GM13977 (cell line): ENCODE results near the gene MYO7B.

Experiments
- DNase-seq: peaks from one replicate; pipeline ENCODE4 v3.0.0; 2012; ENCODE audit warnings: low spot score
- in situ Hi-C: fragments of 300-500 bp; cut with MboI; formaldehyde crosslinking; loops from one replicate; pipeline ENCODE4 v1.12.0; 2022; ENCODE audit warnings: low sequenced_read_pairs, low pct_unique_long_range_greater_than_20kb, mixed read lengths, inconsistent platforms; ENCODE audit not compliant: unreplicated experiment
- TF ChIP-seq, protein P1 (sequence below): IDR thresholded peaks from 2 replicates; pipeline ENCODE4 v1.5.1; 2012; ENCODE audit warnings: mild to moderate bottlenecking, control low read depth; ENCODE audit not compliant: insufficient read depth; ENCODE audit errors: extremely low read depth, missing control alignments

MYO7B gene

DNA sequence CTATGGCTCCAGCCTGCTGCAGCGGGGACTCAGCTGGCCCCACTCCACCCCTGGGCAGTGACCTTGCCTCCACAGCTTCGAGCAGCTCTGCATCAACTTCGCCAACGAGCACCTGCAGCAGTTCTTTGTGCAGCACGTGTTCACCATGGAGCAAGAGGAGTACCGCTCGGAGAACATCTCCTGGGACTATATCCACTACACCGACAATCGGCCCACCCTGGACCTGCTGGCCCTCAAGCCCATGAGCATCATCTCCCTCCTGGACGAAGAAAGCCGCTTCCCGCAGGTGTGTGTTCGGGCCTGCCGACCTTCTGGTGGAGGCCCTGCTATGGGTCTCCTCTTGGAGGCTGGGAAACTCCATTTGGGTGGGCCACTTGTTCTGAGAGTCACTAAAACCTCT is 48.6 kb downstream of the MYO7B start:
- in situ Hi-C loops = no loop called here
- DNase-seq = no peak
- TF ChIP-seq, protein P1, sequence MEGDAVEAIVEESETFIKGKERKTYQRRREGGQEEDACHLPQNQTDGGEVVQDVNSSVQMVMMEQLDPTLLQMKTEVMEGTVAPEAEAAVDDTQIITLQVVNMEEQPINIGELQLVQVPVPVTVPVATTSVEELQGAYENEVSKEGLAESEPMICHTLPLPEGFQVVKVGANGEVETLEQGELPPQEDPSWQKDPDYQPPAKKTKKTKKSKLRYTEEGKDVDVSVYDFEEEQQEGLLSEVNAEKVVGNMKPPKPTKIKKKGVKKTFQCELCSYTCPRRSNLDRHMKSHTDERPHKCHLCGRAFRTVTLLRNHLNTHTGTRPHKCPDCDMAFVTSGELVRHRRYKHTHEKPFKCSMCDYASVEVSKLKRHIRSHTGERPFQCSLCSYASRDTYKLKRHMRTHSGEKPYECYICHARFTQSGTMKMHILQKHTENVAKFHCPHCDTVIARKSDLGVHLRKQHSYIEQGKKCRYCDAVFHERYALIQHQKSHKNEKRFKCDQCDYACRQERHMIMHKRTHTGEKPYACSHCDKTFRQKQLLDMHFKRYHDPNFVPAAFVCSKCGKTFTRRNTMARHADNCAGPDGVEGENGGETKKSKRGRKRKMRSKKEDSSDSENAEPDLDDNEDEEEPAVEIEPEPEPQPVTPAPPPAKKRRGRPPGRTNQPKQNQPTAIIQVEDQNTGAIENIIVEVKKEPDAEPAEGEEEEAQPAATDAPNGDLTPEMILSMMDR = no peak

DNA sequence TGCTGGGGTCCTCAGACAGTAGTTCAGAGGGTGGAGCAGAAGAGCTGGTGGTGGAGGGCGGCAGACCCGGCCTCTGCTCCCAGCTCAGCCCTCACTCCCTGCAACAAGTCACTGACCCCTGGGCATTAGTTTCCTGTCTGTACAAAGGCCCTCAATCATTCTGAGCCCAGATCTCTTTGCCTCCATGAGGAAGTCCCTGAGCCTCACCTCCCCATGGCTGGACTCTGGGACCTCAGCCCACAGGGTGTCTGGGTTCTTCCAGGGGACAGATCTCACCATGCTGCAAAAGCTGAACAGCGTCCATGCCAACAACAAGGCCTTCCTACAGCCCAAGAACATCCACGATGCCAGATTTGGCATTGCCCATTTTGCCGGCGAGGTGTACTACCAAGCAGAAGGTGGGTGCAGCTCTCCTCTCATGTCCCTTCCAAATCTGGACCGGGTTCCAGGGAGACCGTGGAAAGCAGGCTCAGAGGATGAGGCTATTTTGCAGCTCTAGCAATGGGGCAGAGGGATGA is 49.1 kb downstream of the MYO7B start:
- in situ Hi-C loops = no loop called here
- TF ChIP-seq, protein P1 = no peak
- DNase-seq = no peak

DNA sequence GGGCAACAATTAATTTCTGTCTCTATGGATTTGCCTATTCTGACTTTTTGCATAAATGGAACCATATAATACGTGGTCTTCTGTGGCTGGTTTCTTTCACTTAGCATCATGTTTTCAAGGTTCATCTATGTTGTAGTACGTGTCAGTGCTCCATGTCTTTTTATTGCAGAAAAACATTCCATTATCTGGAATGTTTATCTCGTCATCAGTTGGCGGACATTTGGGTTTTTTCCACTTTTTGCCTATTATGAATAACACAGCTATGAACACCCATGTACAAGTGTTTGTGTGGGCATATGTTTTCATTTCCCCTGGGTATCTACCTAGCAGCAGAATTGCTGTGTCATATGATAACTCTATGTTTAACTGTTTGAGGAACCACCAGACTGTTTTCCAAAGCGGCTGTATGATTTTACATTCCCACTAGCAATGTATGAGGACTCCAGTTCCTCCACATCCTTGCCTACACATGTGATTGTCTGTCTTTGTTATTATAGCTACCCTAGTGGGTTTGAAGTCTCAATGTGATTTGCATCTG is 49.9 kb downstream of the MYO7B start:
- TF ChIP-seq, protein P1 = no peak
- no peak for DNase-seq
- in situ Hi-C loops = no loop called here

DNA sequence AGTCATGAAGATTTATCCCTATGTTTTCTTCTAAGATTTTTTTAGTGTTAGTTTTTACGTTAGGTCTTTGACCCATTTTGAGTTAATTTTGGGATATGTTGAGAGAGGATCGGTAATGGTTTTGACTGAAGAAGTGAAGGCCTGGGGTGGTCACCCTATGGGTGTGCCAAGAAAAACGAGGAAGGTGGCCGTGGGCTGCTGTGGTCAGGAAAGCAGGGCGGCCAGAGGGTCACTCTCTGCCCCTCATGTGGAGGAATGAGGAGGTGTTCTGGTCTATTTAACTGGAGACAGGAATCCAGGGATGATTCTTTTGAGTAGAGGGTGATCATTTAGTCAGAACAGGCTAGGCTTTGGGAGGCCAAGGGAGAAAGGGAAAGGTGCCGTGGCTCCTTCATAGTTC is 50.7 kb downstream of the MYO7B start:
- TF ChIP-seq, protein P1 = no peak
- in situ Hi-C loops = no loop called here
- no peak for DNase-seq

DNA sequence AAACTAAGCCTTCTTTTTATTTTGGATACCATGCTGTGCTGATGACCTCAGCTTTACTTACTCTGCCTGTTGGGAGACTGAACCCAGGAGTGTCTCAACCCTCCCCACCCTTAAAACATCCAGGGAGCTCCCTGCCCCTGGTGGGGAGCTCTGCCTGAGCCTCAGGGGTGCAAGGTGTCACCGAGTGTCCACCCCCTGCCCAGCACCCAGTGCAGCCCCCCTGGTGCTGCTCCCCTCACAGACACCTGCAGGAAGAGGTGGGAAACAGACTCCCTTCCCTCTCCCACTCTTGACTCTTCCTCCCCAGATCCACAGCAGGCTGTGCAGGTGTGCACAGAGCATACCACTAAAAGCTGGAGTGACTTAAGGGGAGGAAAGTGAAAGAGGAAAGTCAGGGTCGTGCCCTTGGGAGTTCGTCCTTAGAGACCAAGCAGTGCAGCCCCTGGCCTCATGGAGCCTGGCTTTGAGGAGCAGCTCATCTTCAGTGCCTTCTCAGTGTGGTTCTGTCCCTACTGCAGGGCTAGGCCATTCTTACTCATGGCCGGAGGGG is 51.3 kb downstream of the MYO7B start:
- TF ChIP-seq, protein P1 = no peak
- no peak for DNase-seq
- in situ Hi-C loops = no loop called here

DNA sequence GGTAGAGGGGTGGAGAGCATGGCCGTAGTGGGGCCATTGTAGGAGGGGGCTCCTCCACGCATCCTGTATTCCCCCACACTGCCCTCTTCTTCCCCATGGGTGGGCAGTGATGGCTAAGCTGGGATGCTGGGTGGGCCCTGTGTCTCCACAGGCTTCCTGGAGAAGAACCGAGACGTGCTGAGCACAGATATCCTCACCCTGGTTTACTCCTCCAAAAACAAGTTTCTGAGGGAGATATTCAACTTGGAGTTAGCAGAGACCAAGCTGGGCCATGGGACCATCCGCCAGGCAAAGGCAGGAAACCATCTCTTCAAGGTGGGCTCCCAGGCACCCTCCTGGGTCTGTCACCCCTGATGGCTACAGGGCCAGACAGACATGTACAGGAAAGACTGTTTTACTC is 52.8 kb downstream of the MYO7B start:
- in situ Hi-C loops = no loop called here
- TF ChIP-seq, protein P1 = no peak
- DNase-seq = no peak

DNA sequence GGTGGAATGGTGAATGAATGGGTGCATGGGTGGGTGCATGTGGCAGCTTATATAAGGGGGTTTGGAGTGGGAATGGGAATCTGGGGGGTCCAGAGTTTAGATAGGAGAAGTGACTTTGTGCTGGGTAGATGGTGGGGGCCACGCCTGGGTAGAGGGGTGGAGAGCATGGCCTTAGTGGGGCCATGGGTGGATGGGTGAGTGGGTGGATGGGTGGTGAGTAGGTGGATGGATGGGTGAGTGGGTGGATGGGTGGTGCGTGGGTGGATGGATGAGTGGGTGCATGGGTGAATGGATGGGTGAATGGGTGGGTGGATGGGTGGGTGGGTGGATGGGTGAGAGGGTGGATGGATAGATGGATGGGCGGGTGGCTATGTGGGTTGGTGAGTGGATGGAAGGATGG is 53.9 kb downstream of the MYO7B start:
- TF ChIP-seq, protein P1 = no peak
- in situ Hi-C loops = no loop called here
- DNase-seq = no peak
